Smooth muscle cell (in vitro differentiated cells): Measurements from ENCODE around the gene NXT1. TPM values are rescaled to one million over a fixed set of nuclear protein-coding genes. Genes with fewer than 3 reads are reported as not detected.
"Not testable (repeated sequence)": the region's sequence is repeated elsewhere in the genome, so short reads cannot be mapped to it uniquely, and the experiment has no call there.

Experiments
- DNase-seq: peaks from one replicate; lab custom pipeline; 2025; ENCODE audit not compliant: unreplicated experiment; lab: John Stamatoyannopoulos, UW
- H2AFZ ChIP-seq: fragments of 200-600 bp; sonication (generic); 2 replicates; pipeline ENCODE4 v1.6.0; 2016; ENCODE audit warnings: antibody characterized with exemption, low read depth, mild to moderate bottlenecking
- H3F3A ChIP-seq: fragments of 200-600 bp; sonication (generic); 2 replicates; pipeline ENCODE4 v1.6.0; 2017; ENCODE audit warnings: antibody characterized with exemption, low read depth
- H3K27ac ChIP-seq: fragments of 200-600 bp; sonication (generic); 2 replicates; pipeline ENCODE4 v1.5.1; 2016; ENCODE audit warnings: low read depth, mild to moderate bottlenecking
- H3K27me3 ChIP-seq: fragments of 200-600 bp; sonication (generic); 2 replicates; pipeline ENCODE4 v1.6.1; 2016; ENCODE audit warnings: low read depth, mild to moderate bottlenecking
- H3K36me3 ChIP-seq: fragments of 200-600 bp; sonication (generic); 2 replicates; pipeline ENCODE4 v1.5.1; 2016; ENCODE audit warnings: low read depth
- H3K4me1 ChIP-seq: fragments of 200-600 bp; sonication (generic); 2 replicates; pipeline ENCODE4 v1.5.1; 2016; ENCODE audit warnings: low read depth
- H3K4me2 ChIP-seq: fragments of 200-600 bp; sonication (generic); 2 replicates; pipeline ENCODE4 v1.6.0; 2016; ENCODE audit warnings: mild to moderate bottlenecking
- H3K4me3 ChIP-seq: fragments of 200-600 bp; sonication (generic); 2 replicates; pipeline ENCODE4 v1.5.1; 2016; ENCODE audit warnings: mild to moderate bottlenecking
- H3K79me2 ChIP-seq: fragments of 200-600 bp; sonication (generic); 2 replicates; pipeline ENCODE4 v1.6.0; 2016; ENCODE audit warnings: low read depth, mild to moderate bottlenecking
- H3K9ac ChIP-seq: fragments of 200-600 bp; sonication (generic); 2 replicates; pipeline ENCODE4 v1.6.0; 2016; ENCODE audit warnings: low read depth
- H3K9me3 ChIP-seq: fragments of 200-600 bp; sonication (generic); replicated peaks from 2 replicates; pipeline ENCODE4 v1.5.1; 2016; ENCODE audit warnings: low read depth
- H4K20me1 ChIP-seq: fragments of 200-600 bp; sonication (generic); 2 replicates; pipeline ENCODE4 v1.6.0; 2016; ENCODE audit warnings: low read depth
- WGBS: methylation state at CpG from one replicate; pipeline ENCODE4 v1.1.7; 2016; ENCODE audit warnings: low lambda C conversion rate; 5-methylcytosine and 5-hydroxymethylcytosine counted together
- polyA plus RNA-seq: library from polyadenylated mRNA; unstranded; fragments of >200 nt; fragmentation: Nextera tagmentation; extraction: Ambion mirVana; gene quantifications from 2 replicates; pipeline ENCODE4 v1.2.1, GENCODE V29; 2016
- total RNA-seq: library from RNA; depleted of rRNA; stranded (reverse); fragments of >200 nt; gene quantifications from 2 replicates; pipeline ENCODE4 v1.2.3, GENCODE V29; 2014
- TF ChIP-seq, protein P1 (sequence below): fragments of 200-600 bp; sonication (generic); IDR thresholded peaks from 2 replicates; pipeline ENCODE4 v1.5.1; 2017; ENCODE audit warnings: borderline replicate concordance, mild to moderate bottlenecking, antibody characterized with exemption; ENCODE audit not compliant: insufficient read depth, poor library complexity, severe bottlenecking

The NXT1 gene
- total and polyA plus RNA-seq, 2 experiments from 2014 or later = 45.3 to 49.6 TPM

DNA sequence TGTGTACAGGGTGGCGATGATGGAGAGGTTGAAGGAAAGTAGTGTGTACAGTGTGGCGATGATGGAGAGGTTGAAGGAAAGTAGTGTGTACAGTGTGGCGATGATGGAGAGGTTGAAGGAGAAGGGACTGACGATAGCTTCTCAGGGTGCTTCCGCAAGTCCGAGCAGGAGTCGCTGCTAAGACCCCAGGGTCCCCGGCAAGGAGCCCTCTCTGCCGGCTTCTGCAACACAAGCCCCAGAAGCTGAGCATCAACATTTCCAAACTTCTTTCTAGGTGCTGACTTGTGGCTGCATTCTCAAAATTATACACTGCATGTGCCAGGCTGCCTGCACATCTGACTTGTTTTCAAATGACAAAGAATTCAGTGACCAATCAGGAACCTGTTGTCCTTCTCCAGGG is 47.8 kb upstream of the NXT1 start:
- Histone ChIP-seq H3K27me3 (no peaks in the 10 kb centered on the region), H3K4me2 (no peak overlapping the region), H3K9me3 (no peaks in the 10 kb centered on the region), H4K20me1 (no peaks in the 10 kb centered on the region), H3K4me1 (peaks cover 2% of the 10 kb centered on the region), H3K27ac (no peak overlapping the region), H3F3A (peaks cover 5% of the 10 kb centered on the region), H3K4me3 (no peak overlapping the region), H3K36me3 (no peaks in the 10 kb centered on the region), H2AFZ (no peak overlapping the region), H3K9ac (no peak overlapping the region), H3K79me2 (no peaks in the 10 kb centered on the region)
- DNase-seq = no peak
- 95% methylated on average over 9 of the region's 9 CpGs for WGBS
- TF ChIP-seq, protein P1, sequence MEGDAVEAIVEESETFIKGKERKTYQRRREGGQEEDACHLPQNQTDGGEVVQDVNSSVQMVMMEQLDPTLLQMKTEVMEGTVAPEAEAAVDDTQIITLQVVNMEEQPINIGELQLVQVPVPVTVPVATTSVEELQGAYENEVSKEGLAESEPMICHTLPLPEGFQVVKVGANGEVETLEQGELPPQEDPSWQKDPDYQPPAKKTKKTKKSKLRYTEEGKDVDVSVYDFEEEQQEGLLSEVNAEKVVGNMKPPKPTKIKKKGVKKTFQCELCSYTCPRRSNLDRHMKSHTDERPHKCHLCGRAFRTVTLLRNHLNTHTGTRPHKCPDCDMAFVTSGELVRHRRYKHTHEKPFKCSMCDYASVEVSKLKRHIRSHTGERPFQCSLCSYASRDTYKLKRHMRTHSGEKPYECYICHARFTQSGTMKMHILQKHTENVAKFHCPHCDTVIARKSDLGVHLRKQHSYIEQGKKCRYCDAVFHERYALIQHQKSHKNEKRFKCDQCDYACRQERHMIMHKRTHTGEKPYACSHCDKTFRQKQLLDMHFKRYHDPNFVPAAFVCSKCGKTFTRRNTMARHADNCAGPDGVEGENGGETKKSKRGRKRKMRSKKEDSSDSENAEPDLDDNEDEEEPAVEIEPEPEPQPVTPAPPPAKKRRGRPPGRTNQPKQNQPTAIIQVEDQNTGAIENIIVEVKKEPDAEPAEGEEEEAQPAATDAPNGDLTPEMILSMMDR = no peak

DNA sequence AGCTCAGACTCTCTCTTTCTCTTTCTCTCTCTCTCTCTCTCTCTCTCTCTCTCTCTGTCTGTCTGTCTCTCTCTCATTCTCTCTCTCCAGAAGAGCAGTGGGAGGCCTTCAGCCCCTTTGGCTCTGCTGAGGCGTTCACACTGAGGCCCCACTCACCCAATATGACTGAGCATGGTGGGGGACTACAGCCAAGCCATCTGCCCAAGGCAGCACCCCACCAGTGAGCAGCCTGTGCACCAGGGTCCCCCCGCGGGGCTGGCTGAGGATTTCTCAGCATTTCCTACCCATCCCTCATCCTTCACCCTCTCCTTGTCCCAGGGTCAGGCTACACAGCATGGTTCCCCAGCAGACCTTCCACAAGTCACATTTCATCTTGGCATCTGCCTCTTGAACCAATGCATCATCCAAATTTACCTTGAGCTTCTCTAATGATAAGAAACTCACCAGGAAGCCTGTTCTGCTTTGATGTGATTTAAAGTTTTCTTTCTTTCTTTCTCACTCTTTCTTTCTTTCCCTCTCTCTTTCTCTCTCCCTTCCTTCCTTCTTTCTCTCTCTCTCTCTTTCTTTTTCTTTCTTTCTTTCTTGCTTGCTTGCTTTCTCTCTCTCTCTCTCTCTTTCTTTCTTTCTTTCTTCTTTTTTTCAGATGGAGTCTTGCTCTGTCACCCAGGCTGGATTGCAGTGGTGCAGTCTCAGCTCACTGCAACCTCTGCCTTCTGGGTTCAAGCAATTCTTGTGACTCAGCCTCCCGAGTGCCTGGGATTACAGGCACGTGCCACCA is 47.1 kb upstream of the NXT1 start:
- Histone ChIP-seq H3K4me3 (no peak overlapping the region), H3K9me3 (no peaks in the 10 kb centered on the region)
- TF ChIP-seq, protein P1 = no peak

DNA sequence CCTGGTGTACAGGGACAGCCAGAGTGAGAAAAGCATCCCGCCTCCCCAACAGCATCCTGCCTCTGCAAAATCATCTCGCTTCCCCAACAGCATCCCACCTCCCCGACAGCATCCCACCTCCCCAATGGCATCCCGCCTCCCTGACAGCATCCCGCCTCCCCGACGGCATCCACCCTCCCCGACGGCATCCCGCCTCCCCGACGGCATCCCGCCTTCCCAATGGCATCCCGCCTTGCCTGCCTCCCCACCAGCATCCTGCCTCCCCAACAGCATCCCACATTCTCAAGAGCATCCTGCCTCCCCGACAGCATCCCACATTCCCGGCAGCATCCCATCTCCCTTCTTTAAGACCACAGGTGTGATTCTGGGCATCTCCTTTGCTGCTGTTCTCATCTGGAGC is 46.0 kb upstream of the NXT1 start:
- Histone ChIP-seq H3K27me3 (no peaks in the 10 kb centered on the region), H3K4me1 (no peaks in the 10 kb centered on the region), H4K20me1 (no peaks in the 10 kb centered on the region), H3K9ac (no peak overlapping the region), H3K4me2 (no peak overlapping the region), H2AFZ (no peak overlapping the region), H3K9me3 (no peaks in the 10 kb centered on the region), H3K36me3 (no peaks in the 10 kb centered on the region), H3K79me2 (no peaks in the 10 kb centered on the region), H3K27ac (no peak overlapping the region), H3F3A (peaks cover 5% of the 10 kb centered on the region), H3K4me3 (no peak overlapping the region)
- WGBS = 73% methylated on average over 4 of the region's 16 CpGs
- no peak for DNase-seq
- TF ChIP-seq, protein P1 = no peak

More for the DNA sequence above, 47.1 kb upstream of the NXT1 start:
- 82% methylated on average over 5 of the region's 5 CpGs for WGBS
- Histone ChIP-seq H3K9ac (no peak overlapping the region), H3F3A (peaks cover 5% of the 10 kb centered on the region), H3K4me2 (no peak overlapping the region), H3K27me3 (no peaks in the 10 kb centered on the region), H3K27ac (no peak overlapping the region), H3K79me2 (no peaks in the 10 kb centered on the region), H2AFZ (no peak overlapping the region), H4K20me1 (no peaks in the 10 kb centered on the region), H3K4me1 (no peaks in the 10 kb centered on the region), H3K36me3 (no peaks in the 10 kb centered on the region)
- no peak for DNase-seq

DNA sequence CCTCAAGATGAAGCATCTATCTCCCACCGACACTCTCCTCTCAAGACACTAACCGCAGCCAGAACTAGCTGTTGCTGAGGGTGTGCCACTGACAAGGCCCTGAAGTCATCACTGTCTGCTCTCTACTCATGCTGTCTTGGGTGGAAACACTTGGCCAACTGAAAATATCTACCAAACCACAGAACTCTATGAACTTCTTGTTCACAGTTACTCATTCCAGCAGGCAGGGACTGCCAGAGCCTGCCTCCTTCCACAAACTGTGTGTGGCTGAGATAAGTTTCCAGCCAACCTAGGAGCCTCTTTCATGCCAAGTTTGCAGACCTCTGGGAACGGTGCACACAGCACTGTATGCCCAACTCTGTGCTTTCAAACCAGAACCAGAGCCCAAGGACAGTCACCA is 45.5 kb upstream of the NXT1 start:
- WGBS = 44% methylated on average over 3 of the region's 3 CpGs
- Histone ChIP-seq H4K20me1 (no peaks in the 10 kb centered on the region), H2AFZ (no peak overlapping the region), H3K79me2 (no peaks in the 10 kb centered on the region), H3K4me2 (no peak overlapping the region), H3K9me3 (no peaks in the 10 kb centered on the region), H3K27ac (no peak overlapping the region), H3K36me3 (no peaks in the 10 kb centered on the region), H3K4me3 (no peak overlapping the region), H3K9ac (no peak overlapping the region), H3K27me3 (no peaks in the 10 kb centered on the region), H3K4me1 (no peaks in the 10 kb centered on the region), H3F3A (peaks cover 5% of the 10 kb centered on the region)
- no peak for DNase-seq
- TF ChIP-seq, protein P1 = no peak

DNA sequence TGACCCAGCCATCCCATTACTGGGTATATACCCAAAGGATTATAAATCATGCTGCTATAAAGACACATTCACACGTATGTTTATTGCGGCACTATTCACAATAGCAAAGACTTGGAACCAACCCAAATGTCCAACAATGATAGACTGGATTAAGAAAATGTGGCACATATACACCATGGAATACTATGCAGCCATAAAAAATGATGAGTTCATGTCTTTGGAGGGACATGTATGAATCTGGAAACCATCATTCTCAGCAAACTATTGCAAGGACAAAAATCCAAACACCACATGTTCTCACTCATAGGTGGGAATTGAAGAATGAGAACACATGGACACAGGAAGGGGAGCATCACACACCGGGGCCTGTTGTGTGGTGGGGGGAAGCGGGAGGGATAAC is 43.2 kb upstream of the NXT1 start:
- H4K20me1 ChIP-seq, H3K27me3 ChIP-seq, H3K79me2 ChIP-seq, DNase-seq, H3K4me3 ChIP-seq, H3K9me3 ChIP-seq, H3K27ac ChIP-seq, H2AFZ ChIP-seq, H3K36me3 ChIP-seq, H3K4me2 ChIP-seq, H3F3A ChIP-seq, H3K9ac ChIP-seq, H3K4me1 ChIP-seq: not testable (repeated sequence)
- 97% methylated on average over 4 of the region's 4 CpGs for WGBS
